ENCODE data around the gene SLC26A11. TPM values are rescaled to one million over a fixed set of nuclear protein-coding genes. Genes with fewer than 3 reads are reported as not detected.

Gene SLC26A11
- total RNA-seq, 2 experiments from 2014 or later: 46.5 to 50.9 TPM

- Mint-ChIP-seq H3K27me3 (no peaks in the 10 kb centered on the region), H3K4me3 (peak overlapping the region; percentile 98), H3K27ac (peak overlapping the region; percentile 94), H3K36me3 (ENCODE audit: low read depth) (peaks cover 29% of the 10 kb centered on the region), H3K9me3 (no peaks in the 10 kb centered on the region), H3K4me1 (ENCODE audit: low read depth) (peaks cover 45% of the 10 kb centered on the region)
- Histone ChIP-seq H3K27ac (ENCODE audit: low read depth in 1 of 2, low read length in 2 of 2) (peak overlapping the region; percentile 72 to 76), H3K36me3 (ENCODE audit: insufficient read depth, low read length) (peaks cover 38% of the 10 kb centered on the region), H3K4me1 (ENCODE audit: insufficient read depth, low read length) (peaks cover 86% of the 10 kb centered on the region), H3K27me3 (ENCODE audit: control insufficient read depth in 1 of 2, insufficient read depth in 2 of 2, low read length in 2 of 2) (no peaks in the 10 kb centered on the region), H3K4me3 (ENCODE audit: low read length) (peak overlapping the region; percentile 97), H3K9me3 (ENCODE audit: control insufficient read depth in 1 of 2, insufficient read depth in 1 of 2, low read length in 2 of 2) (no peaks in the 10 kb centered on the region)
- ATAC-seq (ENCODE audit: poor library complexity) (peak; percentile 7), DNase-seq (peak in 13 of 14 experiments; percentile 25 to 89 (median 50))
- no peak for TF ChIP-seq CTCF (IDR thresholded peaks at IDR 0.05)
- ChIA-PET CTCF (interaction anchor here (1.2 to 2.4 kb wide), 2 partner anchors 10 to 13 kb away, joined by 3 to 9 read pairs; no protein-coding TSS in a partner anchor), POLR2A (interaction anchor here (0.5 to 1.2 kb wide), 3 partner anchors 11 to 21 kb away, joined by 3 to 5 read pairs (median 5); no protein-coding TSS in a partner anchor)
- intact Hi-C loops (cut with DNase I, micrococcal nuclease): loop anchor here in 1 of 2 experiments (5.0 to 10.0 kb wide), 2 partner anchors 147 to 1249 kb away; partner anchors contain the start of gene ACTG1
Observed at GRCh38 chr17:80265205-80266068, 45.2 kb downstream of the SLC26A11 start.

GRCh38 chr17:80267391-80267790, 47.2 kb downstream of the SLC26A11 start:
- no peak for ATAC-seq (ENCODE audit: poor library complexity)
- H3K9me3 Mint-ChIP-seq: no peaks in the 10 kb centered on the region
- ChIA-PET POLR2A (no interaction called here), CTCF (interaction anchor here (2.4 kb wide), 1 partner anchor 15 kb away, joined by 9 read pairs; no protein-coding TSS in a partner anchor)
- no peak overlapping the region for H3K4me3 ChIP-seq (ENCODE audit: low read length)
- H3K9me3 ChIP-seq (ENCODE audit: control insufficient read depth in 1 of 2, insufficient read depth in 1 of 2, low read length in 2 of 2): no peaks in the 10 kb centered on the region
- peaks cover 89% of the 10 kb centered on the region for H3K4me1 ChIP-seq (ENCODE audit: insufficient read depth, low read length)
- peaks cover 51% of the 10 kb centered on the region for H3K36me3 ChIP-seq (ENCODE audit: insufficient read depth, low read length)
- no peaks in the 10 kb centered on the region for H3K27me3 ChIP-seq (ENCODE audit: control insufficient read depth in 1 of 2, insufficient read depth in 2 of 2, low read length in 2 of 2)
- H3K4me3 Mint-ChIP-seq: peak overlapping the region; percentile 13
- H3K27me3 Mint-ChIP-seq: no peaks in the 10 kb centered on the region
- TF ChIP-seq CTCF (IDR thresholded peaks at IDR 0.05): no peak
- peaks cover 33% of the 10 kb centered on the region for H3K4me1 Mint-ChIP-seq (ENCODE audit: low read depth)
- no peak overlapping the region for H3K27ac ChIP-seq (ENCODE audit: low read depth in 1 of 2, low read length in 2 of 2)
- no peak for DNase-seq
- H3K36me3 Mint-ChIP-seq (ENCODE audit: low read depth): peaks cover 25% of the 10 kb centered on the region
- peak overlapping the region; percentile 35 for H3K27ac Mint-ChIP-seq
- intact Hi-C loops (cut with DNase I, micrococcal nuclease): loop anchor here in 1 of 2 experiments (5.0 to 10.0 kb wide), 2 partner anchors 145 to 1247 kb away; partner anchors contain the start of gene ACTG1

- Histone ChIP-seq H3K27me3 (ENCODE audit: control insufficient read depth in 1 of 2, insufficient read depth in 2 of 2, low read length in 2 of 2) (no peaks in the 10 kb centered on the region), H3K4me1 (ENCODE audit: insufficient read depth, low read length) (peaks cover 89% of the 10 kb centered on the region), H3K4me3 (ENCODE audit: low read length) (no peak overlapping the region), H3K9me3 (ENCODE audit: control insufficient read depth in 1 of 2, insufficient read depth in 1 of 2, low read length in 2 of 2) (no peaks in the 10 kb centered on the region), H3K36me3 (ENCODE audit: insufficient read depth, low read length) (peaks cover 61% of the 10 kb centered on the region), H3K27ac (ENCODE audit: low read depth in 1 of 2, low read length in 2 of 2) (no peak overlapping the region)
- no peak for DNase-seq
- Mint-ChIP-seq H3K36me3 (ENCODE audit: low read depth) (peaks cover 30% of the 10 kb centered on the region), H3K9me3 (no peaks in the 10 kb centered on the region), H3K4me3 (no peak overlapping the region), H3K27me3 (no peaks in the 10 kb centered on the region), H3K4me1 (ENCODE audit: low read depth) (peaks cover 31% of the 10 kb centered on the region), H3K27ac (no peak overlapping the region)
- POLR2A ChIA-PET: no interaction called here
- CTCF ChIA-PET: interaction anchor here (0.7 kb wide), 1 partner anchor 16 kb away, joined by 4 read pairs; no protein-coding TSS in a partner anchor
- ATAC-seq (ENCODE audit: poor library complexity): no peak
- intact Hi-C loops (cut with DNase I, micrococcal nuclease): loop anchor here in 1 of 2 experiments (5.0 to 10.0 kb wide), 2 partner anchors 144 to 1246 kb away; partner anchors contain the start of gene ACTG1
- TF ChIP-seq CTCF (IDR thresholded peaks at IDR 0.05): no peak
Observed at GRCh38 chr17:80268427-80268826, 48.2 kb downstream of the SLC26A11 start.

All from CD4-positive, alpha-beta T cell (primary cell).